Tibial artery (tissue), 4 donors: Measurements from ENCODE around the gene SUV39H2.
"Not testable (repeated sequence)": the region's sequence is repeated elsewhere in the genome, so short reads cannot be mapped to it uniquely, and the experiment has no call there.

Source experiments
- DNase-seq, 2 donors: peaks; one replicate each; pipeline ENCODE4 v3.0.0-alpha.2; 2019
- H3K27ac ChIP-seq, 2 donors: fragments of 200-600 bp; sonication (generic) in 1 of 2; 1 replicate in 1 of 2; 2 replicates in 1 of 2; pipeline ENCODE4 v1.5.1; 2018 to 2019; ENCODE audit warnings: mild to moderate bottlenecking in 1 of 2
- H3K27me3 ChIP-seq, 2 donors: fragments of 200-600 bp; sonication (generic) in 1 of 2; one replicate each; pipeline versions ENCODE4 v1.5.1 to v1.6.0; 2016 to 2019
- H3K36me3 ChIP-seq, 3 donors: fragments of 200-600 bp; sonication (generic) in 2 of 3; one replicate each; pipeline ENCODE4 v1.5.1; 2016 to 2019; ENCODE audit warnings: mild to moderate bottlenecking in 2 of 3
- H3K4me1 ChIP-seq, 4 donors: fragments of 200-600 bp; sonication (generic) in 2 of 4; 1 replicate in 3 of 4; 2 replicates in 1 of 4; pipeline ENCODE4 v1.5.1; 2016 to 2019
- H3K4me3 ChIP-seq, 2 donors: fragments of 200-600 bp; sonication (generic) in 1 of 2; 1 replicate in 1 of 2; 2 replicates in 1 of 2; pipeline ENCODE4 v1.5.1; 2018 to 2019; ENCODE audit warnings: mild to moderate bottlenecking in 2 of 2
- H3K9me3 ChIP-seq, 3 donors: fragments of 200-600 bp; sonication (generic) in 1 of 3; one replicate each; pipeline ENCODE4 v1.5.1; 2016 to 2019
- CTCF ChIP-seq, 2 experiments: fragments of 200-600 bp in 1 of 2; fragments of 450-650 bp in 1 of 2; IDR thresholded peaks; one replicate each; pipeline ENCODE4 v1.5.1; 2017 to 2019; ENCODE audit warnings: antibody characterized with exemption in 2 of 2, mild to moderate bottlenecking in 1 of 2, moderate library complexity in 1 of 2
- intact Hi-C: fragments of 100-400 bp; cut with DNase I; formaldehyde crosslinking; loops from one replicate; pipeline ENCODE4 v1.15.0; 2023; ENCODE audit warnings: low total_unique reads

Gene SUV39H2

GRCh38 chr10:14889318-14889717, 10.7 kb downstream of the SUV39H2 start:
- no peak for TF ChIP-seq CTCF (IDR thresholded peaks at IDR 0.05)
- no peaks in the 10 kb centered on the region for H3K36me3 ChIP-seq
- no peak for DNase-seq
- H3K4me1 ChIP-seq, result no peaks in the 10 kb centered on the region
- no peaks in the 10 kb centered on the region for H3K9me3 ChIP-seq
- no peak overlapping the region for H3K27ac ChIP-seq
- H3K27me3 ChIP-seq, result no peaks in the 10 kb centered on the region
- intact Hi-C loops, result loop anchor here (5.0 kb wide), 1 partner anchor 58 kb away; no protein-coding TSS in a partner anchor
- H3K4me3 ChIP-seq, result no peak overlapping the region

- Histone ChIP-seq H3K4me1 (no peaks in the 10 kb centered on the region), H3K27me3 (no peaks in the 10 kb centered on the region), H3K9me3 (no peaks in the 10 kb centered on the region), H3K36me3 (no peaks in the 10 kb centered on the region), H3K4me3 (no peak overlapping the region), H3K27ac (no peak overlapping the region)
- intact Hi-C loops, result no loop called here
- no peak for DNase-seq
- no peak for TF ChIP-seq CTCF (IDR thresholded peaks at IDR 0.05)
These were observed 12.5 kb downstream of the SUV39H2 start for GRCh38 chr10:14891151-14891550.

GRCh38 chr10:14904316-14904732, 25.7 kb downstream of the SUV39H2 start:
- no peak for DNase-seq
- H3K4me3 ChIP-seq, result no peak overlapping the region
- intact Hi-C loops, result no loop called here

GRCh38 chr10:14904864-14905263, 26.2 kb downstream of the SUV39H2 start:
- no peak overlapping the region for H3K27ac ChIP-seq
- TF ChIP-seq CTCF (IDR thresholded peaks at IDR 0.05), result no peak
- no peaks in the 10 kb centered on the region for H3K9me3 ChIP-seq
- intact Hi-C loops, result no loop called here
- H3K4me1 ChIP-seq, result no peaks in the 10 kb centered on the region
- H3K36me3 ChIP-seq, result peaks cover 11 to 28% (median 13%) of the 10 kb centered on the region in 3 donors
- H3K27me3 ChIP-seq, result no peaks in the 10 kb centered on the region
- H3K4me3 ChIP-seq, result no peak overlapping the region
- no peak for DNase-seq

More at GRCh38 chr10:14904316-14904732, 25.7 kb downstream of the SUV39H2 start:
- H3K9me3 ChIP-seq, result no peaks in the 10 kb centered on the region
- TF ChIP-seq CTCF (IDR thresholded peaks at IDR 0.05), result peak; percentile 44 to 47
- H3K4me1 ChIP-seq, result no peaks in the 10 kb centered on the region
- no peak overlapping the region for H3K27ac ChIP-seq
- H3K36me3 ChIP-seq, result peaks cover 11 to 28% (median 14%) of the 10 kb centered on the region in 3 donors
- no peaks in the 10 kb centered on the region for H3K27me3 ChIP-seq

GRCh38 chr10:14905890-14906289, 27.2 kb downstream of the SUV39H2 start:
- no peak overlapping the region for H3K4me3 ChIP-seq
- H3K9me3 ChIP-seq, result no peaks in the 10 kb centered on the region
- H3K27me3 ChIP-seq, result no peaks in the 10 kb centered on the region
- no peak for TF ChIP-seq CTCF (IDR thresholded peaks at IDR 0.05)
- intact Hi-C loops, result no loop called here
- no peak for DNase-seq
- no peak overlapping the region for H3K27ac ChIP-seq
- H3K4me1 ChIP-seq, result no peaks in the 10 kb centered on the region
- peaks cover 16 to 31% (median 19%) of the 10 kb centered on the region in 3 donors for H3K36me3 ChIP-seq

- TF ChIP-seq CTCF (IDR thresholded peaks at IDR 0.05), result no peak
- H3K36me3 ChIP-seq, result peaks cover 18 to 35% (median 26%) of the 10 kb centered on the region in 3 donors
- intact Hi-C loops, result no loop called here
- no peak overlapping the region for H3K27ac ChIP-seq
- no peaks in the 10 kb centered on the region for H3K9me3 ChIP-seq
- no peak overlapping the region for H3K4me3 ChIP-seq
- H3K4me1 ChIP-seq, result no peaks in the 10 kb centered on the region
- DNase-seq, result no peak
- H3K27me3 ChIP-seq, result no peaks in the 10 kb centered on the region
These were observed 28.1 kb downstream of the SUV39H2 start for GRCh38 chr10:14906765-14907164.

- H3K4me3 ChIP-seq, H3K27ac ChIP-seq, intact Hi-C loops, H3K9me3 ChIP-seq, DNase-seq, H3K27me3 ChIP-seq, H3K4me1 ChIP-seq: not testable (repeated sequence)
- H3K36me3 ChIP-seq, result peaks cover 20 to 38% (median 27%) of the 10 kb centered on the region in 3 donors
These were observed 28.9 kb downstream of the SUV39H2 start for GRCh38 chr10:14907591-14907990.
